Right forelimb (tissue), 1 donor: ENCODE data around the gene ABI3BP.
A peak's percentile ranks its signal among the peaks of the same experiment; 100 is the strongest.

Source experiments
- DNase-seq: peaks from one replicate; pipeline ENCODE4 v3.0.0-alpha.2; 2018

ABI3BP gene

GRCh38 chr3:100717637-100718487 is 275.4 kb downstream of the ABI3BP start:
- DNase-seq: no peak

- DNase-seq: no peak
Measured at GRCh38 chr3:100717063-100717462, 276.2 kb downstream of the ABI3BP start.

- no peak for DNase-seq
Measured at GRCh38 chr3:100715176-100715575, 278.0 kb downstream of the ABI3BP start.

GRCh38 chr3:100710261-100710968 is 282.8 kb downstream of the ABI3BP start:
- DNase-seq: peak; percentile 46

DNA sequence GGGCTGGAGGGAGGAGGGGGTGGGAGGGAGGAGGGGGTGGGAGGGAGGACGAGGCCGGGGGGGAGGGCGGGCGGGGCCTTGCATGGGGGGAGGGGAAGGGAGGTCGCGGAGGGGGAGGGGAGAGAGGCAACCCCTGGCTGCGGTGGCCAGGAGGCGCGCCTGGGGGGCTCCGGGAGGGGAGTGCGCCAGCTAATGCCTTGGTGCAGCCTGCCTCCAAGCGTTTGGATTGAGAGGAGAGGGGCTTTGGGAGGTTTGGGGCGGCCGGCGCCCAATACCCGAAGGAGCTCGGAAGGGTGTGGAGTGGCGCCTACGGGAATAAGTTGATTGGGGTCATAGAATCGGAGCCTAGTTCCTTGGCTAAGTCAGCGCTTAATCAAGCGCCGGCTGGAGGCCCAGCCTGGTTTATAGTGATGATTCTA is 283.4 kb downstream of the ABI3BP start:
- peak; percentile 80 for DNase-seq

- DNase-seq: peak; percentile 99
Measured at GRCh38 chr3:100708989-100709841, 284.0 kb downstream of the ABI3BP start, which contains the start of gene TFG. Gene TFG (plus strand): TSS chr3:100709494. CDS start chr3:100713686, 4,192 bp downstream.

GRCh38 chr3:100708644-100708988 is 284.6 kb downstream of the ABI3BP start:
- no peak for DNase-seq

GRCh38 chr3:100706365-100706764 is 286.9 kb downstream of the ABI3BP start:
- DNase-seq: no peak

DNA sequence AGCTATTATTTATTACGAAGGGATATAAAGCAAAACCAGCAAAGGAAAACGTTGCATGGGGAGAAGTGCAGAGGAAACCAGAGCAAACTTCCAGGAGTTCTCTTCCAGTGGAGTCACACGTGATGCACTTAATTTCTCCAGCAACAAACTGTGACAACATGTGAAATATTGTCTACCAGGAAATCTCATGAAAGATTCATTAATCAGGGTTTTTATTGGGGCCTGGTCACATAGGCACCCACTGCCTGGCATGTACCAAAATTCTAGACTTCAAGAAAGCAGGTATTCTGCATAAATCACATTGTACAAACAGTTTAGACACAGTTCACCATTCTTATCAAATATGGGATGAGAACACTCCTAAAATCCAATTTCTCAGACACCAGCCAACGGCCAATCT is 289.4 kb downstream of the ABI3BP start:
- no peak for DNase-seq

GRCh38 chr3:100702980-100703345 is 290.3 kb downstream of the ABI3BP start:
- no peak for DNase-seq

GRCh38 chr3:100702082-100702979 is 290.9 kb downstream of the ABI3BP start:
- no peak for DNase-seq

DNA sequence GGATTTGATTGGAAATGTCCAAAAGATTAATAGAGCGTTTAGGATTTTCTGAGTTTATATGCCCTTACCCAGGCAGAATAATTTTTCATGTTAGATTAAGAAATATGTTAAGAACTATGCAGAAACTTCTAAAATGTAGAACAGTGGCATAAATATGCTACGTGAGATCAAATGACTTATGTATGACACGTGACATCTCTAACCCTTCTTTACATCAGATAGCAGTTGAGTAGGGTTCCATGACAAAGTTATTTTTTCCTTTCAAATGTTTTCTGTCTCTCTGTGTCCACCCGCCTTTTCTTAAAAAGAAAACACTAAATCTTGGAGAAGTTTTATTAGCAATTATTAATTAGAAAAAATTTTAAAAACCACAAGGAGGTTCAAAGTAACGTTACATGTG is 292.5 kb downstream of the ABI3BP start:
- DNase-seq: no peak
